HG03520 (cell line): ENCODE data around the gene ANO9.
"Not testable (repeated sequence)": the region's sequence is repeated elsewhere in the genome, so short reads cannot be mapped to it uniquely, and the experiment has no call there.

ENCODE experiments used
- ATAC-seq: cut with Tn5 transposase; IDR thresholded peaks from one replicate; pipeline ENCODE4 v1.9.1; 2021; ENCODE audit warnings: mild to moderate bottlenecking, moderate library complexity; ENCODE audit not compliant: unreplicated experiment

Gene ANO9

GRCh38 chr11:389369-389768 is 52.4 kb downstream of the ANO9 start:
- ATAC-seq, result not testable (repeated sequence)

GRCh38 chr11:387193-387793 is 54.5 kb downstream of the ANO9 start:
- ATAC-seq, result no peak

DNA sequence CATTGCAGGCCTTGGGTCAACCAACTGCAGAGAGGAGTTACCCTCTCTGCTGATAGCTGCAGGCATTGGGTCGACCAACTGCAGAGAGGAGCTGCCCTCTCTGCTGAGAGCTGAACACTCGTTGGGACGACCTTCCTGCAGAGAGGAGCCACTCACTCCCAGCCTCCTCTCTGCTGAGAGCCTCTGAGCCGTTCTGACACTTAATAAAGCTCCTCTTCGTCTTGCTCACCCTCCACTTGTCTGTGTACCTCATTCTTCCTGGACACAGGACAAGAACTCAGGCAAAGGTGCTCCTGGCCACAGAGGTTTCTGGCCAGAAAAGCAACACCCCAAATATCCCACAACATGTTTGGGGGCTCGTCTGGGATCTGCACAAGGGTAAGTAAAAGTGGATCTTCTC is 55.3 kb downstream of the ANO9 start:
- ATAC-seq, result no peak

DNA sequence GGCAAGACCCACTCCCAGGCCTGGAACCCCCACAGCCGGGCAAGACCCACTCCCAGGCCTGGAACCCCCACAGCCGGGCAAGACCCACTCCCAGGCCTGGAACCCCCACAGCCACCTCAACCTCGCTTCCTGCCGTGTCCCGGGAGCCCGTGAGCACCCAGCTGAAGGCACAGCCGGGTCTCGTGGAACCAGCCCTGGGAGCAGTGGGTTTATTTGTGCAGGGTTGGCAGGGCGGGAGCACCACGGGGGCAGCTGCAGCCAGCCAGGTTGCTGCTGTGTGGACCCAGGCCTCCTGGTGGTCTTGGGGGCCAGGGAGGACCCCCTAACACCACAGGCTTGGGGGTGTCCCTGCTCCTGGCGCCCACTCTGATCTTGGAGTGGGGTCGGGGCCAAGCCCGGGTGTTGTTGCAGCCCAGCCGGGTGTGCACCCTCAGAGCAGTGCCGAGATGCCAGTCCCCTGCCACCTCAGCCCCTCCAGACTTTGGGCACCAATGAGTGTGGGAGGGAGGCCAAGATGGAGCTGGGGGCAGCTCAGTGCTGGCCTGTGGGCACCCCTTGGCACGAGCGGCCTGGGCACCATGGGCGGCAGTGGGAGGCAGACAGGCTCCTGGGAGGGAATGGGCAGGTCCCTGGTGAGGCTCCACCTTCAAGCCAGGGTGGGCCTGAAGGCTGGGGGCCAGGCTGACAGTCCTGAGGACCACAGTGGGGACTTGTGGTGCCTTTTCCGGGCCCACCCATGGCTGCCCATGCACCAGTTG is 56.0 kb downstream of the ANO9 start:
- no peak for ATAC-seq

DNA sequence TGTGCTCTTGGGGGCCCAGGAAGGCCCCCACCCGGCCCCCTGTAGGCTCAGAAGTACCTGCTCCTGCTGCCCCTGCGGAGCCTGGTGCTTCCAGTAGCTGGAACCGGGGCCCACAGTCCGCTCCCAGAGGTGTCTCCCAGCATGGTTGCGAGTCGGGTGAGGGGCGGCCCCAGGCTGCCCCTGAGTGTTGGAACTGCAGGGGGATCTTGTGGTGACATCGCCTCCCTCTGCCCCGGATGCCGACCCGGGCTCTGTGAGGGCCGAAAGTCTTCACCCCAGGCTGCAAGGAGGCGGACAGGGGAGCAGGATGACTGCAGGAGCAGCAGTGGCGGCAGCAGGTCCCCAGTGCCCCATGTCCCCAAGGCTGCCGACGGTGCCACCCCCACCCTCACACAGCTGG is 57.3 kb downstream of the ANO9 start:
- no peak for ATAC-seq

DNA sequence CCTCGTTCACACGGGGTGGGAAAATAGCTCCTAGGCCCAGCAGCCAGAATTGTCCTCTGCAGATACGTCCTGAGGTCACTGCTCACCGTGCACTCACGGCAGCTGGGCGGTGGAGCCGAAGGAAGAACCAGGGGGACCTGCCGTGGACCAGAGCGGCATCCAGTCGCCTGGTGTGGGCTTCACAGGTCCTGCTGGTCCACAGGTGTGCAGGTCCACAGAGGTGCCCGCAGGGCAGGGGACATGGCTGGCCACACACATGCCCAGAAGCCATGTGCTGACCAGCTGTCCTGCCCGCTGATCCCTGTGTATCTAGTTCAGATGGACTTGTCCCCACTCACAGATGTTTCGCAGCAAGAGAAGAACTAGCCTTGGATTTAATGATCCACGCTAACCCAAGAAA is 58.4 kb downstream of the ANO9 start:
- ATAC-seq, result no peak

GRCh38 chr11:382081-382629 is 59.7 kb downstream of the ANO9 start:
- ATAC-seq, result no peak

DNA sequence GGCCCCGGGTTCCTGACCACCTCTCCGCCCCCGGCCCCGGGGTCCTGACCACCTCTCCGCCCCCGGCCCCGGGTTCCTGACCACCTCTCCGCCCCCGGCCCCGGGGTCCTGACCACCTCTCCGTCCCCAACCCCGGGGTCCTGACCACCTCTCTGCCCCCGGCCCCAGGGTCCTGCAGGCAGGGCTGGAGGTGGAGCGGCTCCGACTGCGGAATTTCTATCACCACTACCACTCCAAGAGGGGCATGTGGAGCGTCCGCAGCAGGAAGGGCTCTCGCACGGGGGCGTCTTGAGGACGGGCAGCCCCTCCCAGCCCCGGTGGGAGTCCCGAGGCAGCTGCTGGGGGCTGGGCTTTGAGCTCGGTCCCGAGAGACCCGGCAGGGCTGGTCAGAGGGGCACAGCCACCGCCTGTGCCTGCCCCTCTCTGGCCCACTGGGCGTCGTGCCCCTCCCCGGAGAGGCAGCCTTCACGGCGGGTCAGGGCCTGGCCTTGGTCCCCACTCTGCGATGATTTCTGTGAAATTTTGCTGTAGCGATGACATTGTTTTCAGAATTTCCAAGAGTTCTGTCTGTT is 60.2 kb downstream of the ANO9 start:
- no peak for ATAC-seq

- ATAC-seq, result no peak
Observed at GRCh38 chr11:380996-381395, 60.8 kb downstream of the ANO9 start.

- no peak for ATAC-seq
Observed at GRCh38 chr11:380491-380890, 61.3 kb downstream of the ANO9 start.

DNA sequence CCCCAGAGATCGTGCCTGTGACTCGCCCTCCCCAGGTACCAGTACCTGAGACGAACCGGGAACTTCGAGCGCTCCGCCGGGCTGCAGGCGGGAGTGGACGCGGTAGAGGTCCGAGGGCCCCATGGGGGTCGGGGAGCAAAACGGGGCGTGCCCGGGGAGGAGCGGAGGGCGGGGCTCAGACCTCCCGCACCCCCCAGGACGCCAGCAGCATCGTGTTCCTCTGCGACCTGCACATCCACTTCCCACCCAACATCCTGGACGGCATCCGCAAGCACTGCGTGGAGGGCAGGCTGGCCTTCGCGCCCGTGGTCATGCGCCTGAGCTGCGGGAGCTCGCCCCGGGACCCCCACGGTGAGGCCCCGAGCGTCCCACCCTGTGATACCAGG is 61.7 kb downstream of the ANO9 start:
- ATAC-seq, result no peak

DNA sequence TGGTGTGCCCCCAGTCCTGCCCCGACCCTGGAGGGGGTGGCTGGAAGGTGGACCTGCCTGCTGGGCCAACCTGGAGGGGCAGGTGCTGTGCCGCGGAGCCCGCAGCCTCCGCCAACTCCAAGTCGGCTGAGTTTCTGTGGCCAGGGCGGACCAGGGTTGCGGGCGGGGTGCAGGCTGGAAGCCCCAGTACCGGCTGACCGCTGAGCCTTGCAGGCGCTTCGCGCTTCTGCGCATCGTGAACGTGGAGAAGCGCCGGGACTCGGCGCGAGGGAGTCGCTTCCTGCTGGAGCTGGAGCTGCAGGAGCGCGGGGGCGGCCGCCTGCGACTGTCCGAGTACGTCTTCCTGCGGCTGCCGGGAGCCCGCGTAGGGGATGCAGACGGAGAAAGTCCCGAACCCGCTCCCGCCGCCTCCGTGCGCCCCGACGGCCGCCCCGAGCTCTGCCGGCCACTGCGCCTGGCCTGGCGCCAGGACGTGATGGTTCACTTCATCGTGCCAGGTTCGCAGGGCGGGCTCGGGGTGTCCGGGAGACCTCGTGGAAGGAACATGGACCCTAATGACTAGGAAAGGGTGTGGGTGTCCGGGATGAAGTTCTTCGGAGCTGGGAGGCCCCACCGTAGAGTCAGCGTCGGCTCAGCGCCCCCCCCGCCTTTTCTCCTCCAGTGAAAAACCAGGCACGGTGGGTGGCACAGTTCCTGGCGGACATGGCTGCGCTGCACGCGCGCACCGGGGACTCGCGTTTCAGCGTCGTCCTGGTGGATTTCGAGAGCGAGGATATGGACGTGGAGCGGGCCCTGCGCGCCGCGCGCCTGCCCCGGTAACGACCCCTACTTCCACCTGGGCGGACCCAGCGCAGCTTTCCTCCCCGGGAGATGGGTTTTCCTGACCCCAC is 62.4 kb downstream of the ANO9 start:
- ATAC-seq, result no peak

DNA sequence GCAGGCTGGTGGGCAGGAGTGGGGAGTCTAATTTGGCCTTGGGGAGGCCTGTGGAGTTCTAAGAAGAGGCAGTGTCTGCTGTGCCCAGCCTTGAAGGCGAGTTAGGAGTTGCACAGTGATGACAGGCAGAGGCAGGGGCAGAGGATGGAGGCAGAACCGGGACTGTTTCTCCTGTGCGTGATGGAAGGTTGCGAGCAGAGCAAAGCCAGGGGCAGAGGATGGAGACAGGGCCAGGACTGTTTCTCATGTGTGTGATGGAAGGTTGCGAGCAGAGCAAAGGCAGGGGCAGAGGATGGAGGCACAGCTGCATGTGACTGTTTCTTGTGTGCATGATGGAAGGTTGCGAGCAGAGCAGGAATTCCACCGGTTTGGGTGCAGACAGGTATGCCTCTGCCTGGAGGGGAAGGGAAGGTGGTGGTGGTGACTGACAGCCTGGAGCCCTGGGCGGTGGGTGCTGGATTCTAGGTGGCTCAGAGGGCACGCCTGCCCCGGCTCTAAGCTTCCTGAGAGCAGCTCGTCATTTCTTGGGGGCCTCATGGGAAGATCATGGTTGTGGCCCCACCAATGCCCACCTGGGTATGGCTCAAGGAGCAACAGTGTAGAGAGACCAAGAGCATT is 63.8 kb downstream of the ANO9 start:
- ATAC-seq, result no peak

GRCh38 chr11:377174-377865 is 64.5 kb downstream of the ANO9 start:
- no peak for ATAC-seq

DNA sequence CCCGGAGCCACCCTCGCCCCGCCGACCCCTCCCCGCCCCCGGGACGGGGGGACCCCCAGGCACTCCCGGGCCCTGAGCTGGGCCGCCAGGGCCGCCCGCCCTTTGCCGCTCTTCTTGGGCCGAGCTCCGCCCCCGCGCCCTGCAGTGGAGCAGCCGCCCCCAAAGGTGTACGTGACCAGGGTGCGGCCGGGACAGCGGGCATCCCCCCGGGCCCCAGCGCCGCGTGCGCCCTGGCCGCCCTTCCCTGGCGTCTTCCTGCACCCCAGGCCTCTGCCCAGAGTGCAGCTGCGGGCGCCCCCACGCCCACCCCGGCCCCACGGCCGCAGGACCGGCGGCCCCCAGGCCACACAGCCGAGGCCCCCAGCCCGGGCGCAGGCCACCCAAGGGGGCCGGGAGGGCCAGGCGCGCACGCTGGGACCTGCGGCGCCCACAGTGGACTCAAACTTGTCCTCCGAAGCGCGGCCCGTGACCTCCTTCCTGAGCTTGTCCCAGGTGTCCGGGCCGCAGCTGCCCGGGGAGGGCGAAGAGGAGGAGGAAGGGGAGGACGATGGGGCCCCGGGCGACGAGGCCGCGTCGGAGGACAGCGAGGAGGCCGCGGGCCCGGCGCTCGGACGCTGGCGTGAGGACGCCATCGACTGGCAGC is 65.2 kb downstream of the ANO9 start:
- ATAC-seq, result no peak

- ATAC-seq, result no peak
Observed at GRCh38 chr11:375065-376025, 66.5 kb downstream of the ANO9 start.

- ATAC-seq, result no peak
Observed at GRCh38 chr11:373716-374551, 67.9 kb downstream of the ANO9 start.
